Fibroblast of lung (primary cell): Measurements from ENCODE around the gene TMEM30B.

Source experiments
- CTCF ChIP-seq, 2 donors: IDR thresholded peaks in 1 of 2; conservative IDR thresholded peaks in 1 of 2; 1 replicate in 1 of 2; 2 replicates in 1 of 2; pipeline ENCODE4 v1.5.1; 2011 to 2012; ENCODE audit warnings: low read length in 2 of 2, control low read depth in 1 of 2, inconsistent platforms in 1 of 2, low read depth in 1 of 2, mild to moderate bottlenecking in 1 of 2
- EZH2 ChIP-seq: IDR thresholded peaks from 2 replicates; pipeline ENCODE4 v1.5.1; 2012; ENCODE audit warnings: low read length, control low read depth, mild to moderate bottlenecking; ENCODE audit errors: missing control alignments

GRCh38 chr14:61326847-61327246, 45.7 kb upstream of the TMEM30B start:
- no peak for TF ChIP-seq EZH2
- no peak for TF ChIP-seq CTCF (conservative IDR thresholded peaks at IDR 0.05 in 1 of 2, IDR thresholded peaks at IDR 0.05 in 1 of 2; ENCODE audit: low read depth in 1 of 2, low read length in 2 of 2)
